ENCODE results near the gene SPATA4.

SPATA4 gene

GRCh38 chr4:176185051-176185450 is 10.3 kb downstream of the SPATA4 start:
- Histone ChIP-seq H3K27me3 (ENCODE audit: insufficient read depth, low read length, poor library complexity) (no peaks in the 10 kb centered on the region), H2BK5ac (ENCODE audit: low read length) (no peak overlapping the region), H4K8ac (ENCODE audit: low read depth, low read length) (no peak overlapping the region), H3K4me1 (ENCODE audit: control insufficient read depth, low read depth, low read length) (no peaks in the 10 kb centered on the region), H2BK120ac (ENCODE audit: low read depth, low read length) (no peak overlapping the region), H3K9ac (ENCODE audit: low read length) (no peak overlapping the region), H3K4ac (ENCODE audit: low read depth, low read length) (no peak overlapping the region), H4K5ac (ENCODE audit: low read length) (no peak overlapping the region), H3K79me2 (ENCODE audit: control insufficient read depth, insufficient read depth, low read length) (no peaks in the 10 kb centered on the region), H2AK5ac (ENCODE audit: low read length) (no peak overlapping the region), H3K4me2 (ENCODE audit: low read length) (no peak overlapping the region), H3K18ac (ENCODE audit: low read length) (no peak overlapping the region), H3K4me3 (ENCODE audit: low read length) (no peak overlapping the region), H2BK15ac (replicated peaks; ENCODE audit: low read depth) (no peak overlapping the region), H3K23ac (ENCODE audit: low read length) (no peak overlapping the region), H3K36me3 (ENCODE audit: control insufficient read depth, insufficient read depth, low read length) (no peaks in the 10 kb centered on the region), H3K27ac (ENCODE audit: low read depth, low read length) (no peak overlapping the region), H3K79me1 (ENCODE audit: low read length) (no peaks in the 10 kb centered on the region), H3K56ac (ENCODE audit: low read length) (no peak overlapping the region)
- no CpG with 5 or more reads among the region's 1 CpG for WGBS (ENCODE audit: extremely low coverage, insufficient coverage, low lambda C conversion rate)
- DNase-seq: no peak

- Histone ChIP-seq H2BK120ac (ENCODE audit: low read depth, low read length) (no peak overlapping the region), H3K27ac (ENCODE audit: low read depth, low read length) (no peak overlapping the region), H3K23ac (ENCODE audit: low read length) (no peak overlapping the region), H3K79me1 (ENCODE audit: low read length) (no peaks in the 10 kb centered on the region), H2AK5ac (ENCODE audit: low read length) (no peak overlapping the region), H3K4me1 (ENCODE audit: control insufficient read depth, low read depth, low read length) (no peaks in the 10 kb centered on the region), H2BK15ac (replicated peaks; ENCODE audit: low read depth) (no peak overlapping the region), H3K4me3 (ENCODE audit: low read length) (no peak overlapping the region), H3K18ac (ENCODE audit: low read length) (no peak overlapping the region), H3K27me3 (ENCODE audit: insufficient read depth, low read length, poor library complexity) (no peaks in the 10 kb centered on the region), H4K5ac (ENCODE audit: low read length) (no peak overlapping the region), H3K9ac (ENCODE audit: low read length) (no peak overlapping the region), H2BK5ac (ENCODE audit: low read length) (no peak overlapping the region), H3K56ac (ENCODE audit: low read length) (no peak overlapping the region), H3K4ac (ENCODE audit: low read depth, low read length) (no peak overlapping the region), H3K79me2 (ENCODE audit: control insufficient read depth, insufficient read depth, low read length) (no peaks in the 10 kb centered on the region), H3K36me3 (ENCODE audit: control insufficient read depth, insufficient read depth, low read length) (no peaks in the 10 kb centered on the region), H3K4me2 (ENCODE audit: low read length) (no peak overlapping the region), H4K8ac (ENCODE audit: low read depth, low read length) (no peak overlapping the region)
- no peak for DNase-seq
- no CpG with 5 or more reads among the region's 3 CpGs for WGBS (ENCODE audit: extremely low coverage, insufficient coverage, low lambda C conversion rate)
These were observed 32.3 kb downstream of the SPATA4 start for GRCh38 chr4:176163041-176163440.

- no peak for DNase-seq
- no peak overlapping the region for H3K23ac ChIP-seq (ENCODE audit: low read length)
- no peak overlapping the region for H2BK5ac ChIP-seq (ENCODE audit: low read length)
- H3K27me3 ChIP-seq (ENCODE audit: insufficient read depth, low read length, poor library complexity): no peaks in the 10 kb centered on the region
- H3K4me2 ChIP-seq (ENCODE audit: low read length): no peak overlapping the region
- H3K4me1 ChIP-seq (ENCODE audit: control insufficient read depth, low read depth, low read length): no peaks in the 10 kb centered on the region
- no peak overlapping the region for H3K56ac ChIP-seq (ENCODE audit: low read length)
- no peak overlapping the region for H3K27ac ChIP-seq (ENCODE audit: low read depth, low read length)
- no CpG with 5 or more reads among the region's 5 CpGs for WGBS (ENCODE audit: extremely low coverage, insufficient coverage, low lambda C conversion rate)
- H3K36me3 ChIP-seq (ENCODE audit: control insufficient read depth, insufficient read depth, low read length): no peaks in the 10 kb centered on the region
- no peak overlapping the region for H2BK120ac ChIP-seq (ENCODE audit: low read depth, low read length)
- H3K79me1 ChIP-seq (ENCODE audit: low read length): no peaks in the 10 kb centered on the region
- no peak overlapping the region for H3K9ac ChIP-seq (ENCODE audit: low read length)
- no peak overlapping the region for H3K4me3 ChIP-seq (ENCODE audit: low read length)
- no peaks in the 10 kb centered on the region for H3K79me2 ChIP-seq (ENCODE audit: control insufficient read depth, insufficient read depth, low read length)
- H4K8ac ChIP-seq (ENCODE audit: low read depth, low read length): no peak overlapping the region
- H3K4ac ChIP-seq (ENCODE audit: low read depth, low read length): no peak overlapping the region
- no peak overlapping the region for H2BK15ac ChIP-seq (replicated peaks; ENCODE audit: low read depth)
- H2AK5ac ChIP-seq (ENCODE audit: low read length): no peak overlapping the region
- no peak overlapping the region for H3K18ac ChIP-seq (ENCODE audit: low read length)
- H4K5ac ChIP-seq (ENCODE audit: low read length): no peak overlapping the region
These were observed 38.7 kb downstream of the SPATA4 start for GRCh38 chr4:176156656-176157055.

DNA sequence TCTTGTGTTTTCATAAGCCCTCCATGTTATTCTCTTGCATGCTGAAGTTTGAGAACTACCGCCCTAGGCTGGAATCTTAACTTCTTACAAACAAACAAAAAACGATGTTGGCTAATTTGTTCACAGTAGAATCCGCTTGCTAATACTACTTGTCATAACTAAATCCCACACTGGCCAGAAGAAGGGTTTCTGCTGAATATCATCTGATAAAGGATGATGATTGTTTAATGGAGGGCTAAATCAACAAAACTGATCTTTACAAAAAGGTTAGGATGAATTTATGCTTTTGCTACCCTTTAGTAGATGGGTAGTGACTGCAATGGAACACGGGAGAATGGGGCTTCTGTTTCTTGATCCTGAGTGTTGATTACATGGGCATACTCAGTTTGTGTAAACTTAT is 42.3 kb downstream of the SPATA4 start:
- H3K9ac ChIP-seq (ENCODE audit: low read length): no peak overlapping the region
- H2AK5ac ChIP-seq (ENCODE audit: low read length): no peak overlapping the region
- no peaks in the 10 kb centered on the region for H3K79me2 ChIP-seq (ENCODE audit: control insufficient read depth, insufficient read depth, low read length)
- no peak overlapping the region for H3K56ac ChIP-seq (ENCODE audit: low read length)
- H3K79me1 ChIP-seq (ENCODE audit: low read length): no peaks in the 10 kb centered on the region
- no peak overlapping the region for H2BK120ac ChIP-seq (ENCODE audit: low read depth, low read length)
- no CpG with 5 or more reads among the region's 4 CpGs for WGBS (ENCODE audit: extremely low coverage, insufficient coverage, low lambda C conversion rate)
- no peaks in the 10 kb centered on the region for H3K36me3 ChIP-seq (ENCODE audit: control insufficient read depth, insufficient read depth, low read length)
- no peak overlapping the region for H2BK15ac ChIP-seq (replicated peaks; ENCODE audit: low read depth)
- no peak overlapping the region for H3K4ac ChIP-seq (ENCODE audit: low read depth, low read length)
- H3K4me2 ChIP-seq (ENCODE audit: low read length): no peak overlapping the region
- no peak overlapping the region for H3K27ac ChIP-seq (ENCODE audit: low read depth, low read length)
- DNase-seq: no peak
- H4K8ac ChIP-seq (ENCODE audit: low read depth, low read length): no peak overlapping the region
- no peak overlapping the region for H3K4me3 ChIP-seq (ENCODE audit: low read length)
- H3K18ac ChIP-seq (ENCODE audit: low read length): no peak overlapping the region
- H4K5ac ChIP-seq (ENCODE audit: low read length): no peak overlapping the region
- H3K4me1 ChIP-seq (ENCODE audit: control insufficient read depth, low read depth, low read length): no peaks in the 10 kb centered on the region
- no peak overlapping the region for H2BK5ac ChIP-seq (ENCODE audit: low read length)
- H3K27me3 ChIP-seq (ENCODE audit: insufficient read depth, low read length, poor library complexity): no peaks in the 10 kb centered on the region
- no peak overlapping the region for H3K23ac ChIP-seq (ENCODE audit: low read length)

DNA sequence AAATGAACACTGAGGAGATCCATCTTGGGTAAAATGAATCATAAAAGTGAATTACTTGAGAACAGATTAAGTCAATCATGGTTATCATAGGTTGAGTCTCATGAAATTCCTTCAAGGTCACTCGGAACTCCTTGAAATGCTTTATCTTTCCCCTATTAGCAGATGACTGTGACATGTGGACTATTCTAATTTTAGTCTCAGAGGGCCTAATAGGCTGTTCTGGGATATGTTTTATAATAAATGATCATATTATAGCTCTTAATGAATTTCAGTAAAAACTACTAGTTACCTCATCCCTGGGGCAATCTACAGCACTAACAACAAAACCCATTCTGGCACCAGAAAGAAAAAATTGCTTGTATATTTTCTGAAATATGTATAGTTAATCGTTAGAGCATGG is 44.7 kb downstream of the SPATA4 start:
- Histone ChIP-seq H3K79me1 (ENCODE audit: low read length) (no peaks in the 10 kb centered on the region), H3K4me2 (ENCODE audit: low read length) (no peak overlapping the region), H3K23ac (ENCODE audit: low read length) (no peak overlapping the region), H3K4ac (ENCODE audit: low read depth, low read length) (no peak overlapping the region), H2BK15ac (replicated peaks; ENCODE audit: low read depth) (no peak overlapping the region), H2BK120ac (ENCODE audit: low read depth, low read length) (no peak overlapping the region), H2BK5ac (ENCODE audit: low read length) (no peak overlapping the region), H3K56ac (ENCODE audit: low read length) (no peak overlapping the region), H4K8ac (ENCODE audit: low read depth, low read length) (no peak overlapping the region), H3K18ac (ENCODE audit: low read length) (no peak overlapping the region), H3K36me3 (ENCODE audit: control insufficient read depth, insufficient read depth, low read length) (no peaks in the 10 kb centered on the region), H3K79me2 (ENCODE audit: control insufficient read depth, insufficient read depth, low read length) (no peaks in the 10 kb centered on the region), H3K4me1 (ENCODE audit: control insufficient read depth, low read depth, low read length) (no peaks in the 10 kb centered on the region), H3K9ac (ENCODE audit: low read length) (no peak overlapping the region), H4K5ac (ENCODE audit: low read length) (no peak overlapping the region), H3K27me3 (ENCODE audit: insufficient read depth, low read length, poor library complexity) (no peaks in the 10 kb centered on the region), H3K4me3 (ENCODE audit: low read length) (no peak overlapping the region), H2AK5ac (ENCODE audit: low read length) (no peak overlapping the region), H3K27ac (ENCODE audit: low read depth, low read length) (no peak overlapping the region)
- no CpG with 5 or more reads among the region's 2 CpGs for WGBS (ENCODE audit: extremely low coverage, insufficient coverage, low lambda C conversion rate)
- no peak for DNase-seq

- H3K36me3 ChIP-seq (ENCODE audit: control insufficient read depth, insufficient read depth, low read length): no peaks in the 10 kb centered on the region
- no peak overlapping the region for H4K5ac ChIP-seq (ENCODE audit: low read length)
- H3K79me2 ChIP-seq (ENCODE audit: control insufficient read depth, insufficient read depth, low read length): no peaks in the 10 kb centered on the region
- no peak overlapping the region for H3K27ac ChIP-seq (ENCODE audit: low read depth, low read length)
- no peak overlapping the region for H2BK120ac ChIP-seq (ENCODE audit: low read depth, low read length)
- no peak overlapping the region for H3K9ac ChIP-seq (ENCODE audit: low read length)
- no peak overlapping the region for H3K23ac ChIP-seq (ENCODE audit: low read length)
- H2BK15ac ChIP-seq (replicated peaks; ENCODE audit: low read depth): no peak overlapping the region
- H4K8ac ChIP-seq (ENCODE audit: low read depth, low read length): no peak overlapping the region
- no peak overlapping the region for H3K4me3 ChIP-seq (ENCODE audit: low read length)
- H3K4me2 ChIP-seq (ENCODE audit: low read length): no peak overlapping the region
- no peaks in the 10 kb centered on the region for H3K27me3 ChIP-seq (ENCODE audit: insufficient read depth, low read length, poor library complexity)
- no peak overlapping the region for H2BK5ac ChIP-seq (ENCODE audit: low read length)
- H3K4me1 ChIP-seq (ENCODE audit: control insufficient read depth, low read depth, low read length): no peaks in the 10 kb centered on the region
- no peak overlapping the region for H2AK5ac ChIP-seq (ENCODE audit: low read length)
- DNase-seq: peak; percentile 26
- no peak overlapping the region for H3K56ac ChIP-seq (ENCODE audit: low read length)
- no peak overlapping the region for H3K4ac ChIP-seq (ENCODE audit: low read depth, low read length)
- H3K18ac ChIP-seq (ENCODE audit: low read length): no peak overlapping the region
- no peaks in the 10 kb centered on the region for H3K79me1 ChIP-seq (ENCODE audit: low read length)
These were observed 45.1 kb downstream of the SPATA4 start for GRCh38 chr4:176150356-176150682.

All from mesendoderm (in vitro differentiated cells).